ENCODE data around the gene PPARG.

DNA sequence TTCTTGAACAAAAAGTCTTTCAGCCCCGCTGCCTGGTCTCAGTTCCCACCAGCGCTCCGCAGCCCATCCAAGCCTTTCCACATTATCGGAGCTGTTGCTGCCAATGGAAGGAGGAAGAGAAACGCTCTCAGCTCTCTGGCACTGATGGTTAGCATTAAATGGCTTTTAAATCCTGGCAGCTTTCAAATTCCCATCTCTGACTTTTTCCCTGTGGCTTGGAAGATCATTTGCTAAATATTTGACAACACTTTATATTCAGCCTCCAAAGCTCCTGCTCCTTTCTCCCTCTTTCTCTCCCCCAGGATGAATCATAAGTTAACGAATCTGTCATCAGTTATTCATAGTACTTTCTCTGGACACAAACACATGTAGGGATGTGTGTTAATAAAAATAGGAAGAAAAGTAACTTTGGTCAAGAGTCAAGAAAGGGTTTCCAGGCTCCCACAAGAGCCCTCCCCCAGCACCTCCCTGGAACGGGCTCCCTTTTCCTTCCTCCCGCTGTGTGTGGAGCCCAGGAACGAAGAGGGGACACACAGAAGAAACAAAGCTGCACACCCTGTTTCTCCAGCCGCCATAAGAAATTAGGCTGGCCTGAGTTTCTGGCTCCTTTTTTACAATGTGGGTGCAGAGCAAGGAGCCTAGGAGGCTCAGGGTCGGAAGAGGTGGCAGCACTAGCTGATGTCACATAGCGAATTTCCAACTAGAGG, 147.8 kb downstream of the PPARG start:
- TF ChIP-seq, protein P1, sequence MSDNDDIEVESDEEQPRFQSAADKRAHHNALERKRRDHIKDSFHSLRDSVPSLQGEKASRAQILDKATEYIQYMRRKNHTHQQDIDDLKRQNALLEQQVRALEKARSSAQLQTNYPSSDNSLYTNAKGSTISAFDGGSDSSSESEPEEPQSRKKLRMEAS (IDR thresholded peaks at IDR 0.05), result no peak
- TF ChIP-seq KDM5A (IDR thresholded peaks at IDR 0.05; ENCODE audit: low read length) (no peak), RBBP5 (IDR thresholded peaks at IDR 0.05; ENCODE audit: borderline replicate concordance, low read depth, low read length) (no peak), SIRT6 (IDR thresholded peaks at IDR 0.05; ENCODE audit: low read length) (no peak), EP300 (IDR thresholded peaks at IDR 0.05; ENCODE audit: borderline replicate concordance in 1 of 2, low read depth in 2 of 2, low read length in 2 of 2) (no peak), CBX5 (IDR thresholded peaks at IDR 0.05; ENCODE audit: low read depth, low read length) (no peak), RAD21 (IDR thresholded peaks at IDR 0.05 in 1 of 2, conservative IDR thresholded peaks at IDR 0.05 in 1 of 2; ENCODE audit: low read depth in 2 of 2, low read length in 2 of 2) (no peak), POLR2A (IDR thresholded peaks at IDR 0.05; ENCODE audit: control extremely low read depth in 1 of 2, low read depth in 2 of 2, low read length in 2 of 2) (no peak)
- TF ChIP-seq, protein P2, sequence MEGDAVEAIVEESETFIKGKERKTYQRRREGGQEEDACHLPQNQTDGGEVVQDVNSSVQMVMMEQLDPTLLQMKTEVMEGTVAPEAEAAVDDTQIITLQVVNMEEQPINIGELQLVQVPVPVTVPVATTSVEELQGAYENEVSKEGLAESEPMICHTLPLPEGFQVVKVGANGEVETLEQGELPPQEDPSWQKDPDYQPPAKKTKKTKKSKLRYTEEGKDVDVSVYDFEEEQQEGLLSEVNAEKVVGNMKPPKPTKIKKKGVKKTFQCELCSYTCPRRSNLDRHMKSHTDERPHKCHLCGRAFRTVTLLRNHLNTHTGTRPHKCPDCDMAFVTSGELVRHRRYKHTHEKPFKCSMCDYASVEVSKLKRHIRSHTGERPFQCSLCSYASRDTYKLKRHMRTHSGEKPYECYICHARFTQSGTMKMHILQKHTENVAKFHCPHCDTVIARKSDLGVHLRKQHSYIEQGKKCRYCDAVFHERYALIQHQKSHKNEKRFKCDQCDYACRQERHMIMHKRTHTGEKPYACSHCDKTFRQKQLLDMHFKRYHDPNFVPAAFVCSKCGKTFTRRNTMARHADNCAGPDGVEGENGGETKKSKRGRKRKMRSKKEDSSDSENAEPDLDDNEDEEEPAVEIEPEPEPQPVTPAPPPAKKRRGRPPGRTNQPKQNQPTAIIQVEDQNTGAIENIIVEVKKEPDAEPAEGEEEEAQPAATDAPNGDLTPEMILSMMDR (IDR thresholded peaks at IDR 0.05; ENCODE audit: control extremely low read depth in 1 of 3, insufficient read depth in 1 of 3, low read depth in 1 of 3, low read length in 3 of 3), result no peak
- TF ChIP-seq, protein P3, sequence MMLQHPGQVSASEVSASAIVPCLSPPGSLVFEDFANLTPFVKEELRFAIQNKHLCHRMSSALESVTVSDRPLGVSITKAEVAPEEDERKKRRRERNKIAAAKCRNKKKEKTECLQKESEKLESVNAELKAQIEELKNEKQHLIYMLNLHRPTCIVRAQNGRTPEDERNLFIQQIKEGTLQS (IDR thresholded peaks at IDR 0.05; ENCODE audit: insufficient read depth, low read depth, low read length), result no peak
